ENCODE data around the gene TMEM242. TPM values are rescaled to one million over a fixed set of nuclear protein-coding genes. Genes with fewer than 3 reads are reported as not detected.

Gene TMEM242
- total RNA-seq = 10.3 TPM

GRCh38 chr6:157323255-157323965, at the start of gene TMEM242:
TMEM242 (minus strand) TSS chr6:157323519; CDS start chr6:157323499, 20 bp downstream.

Other genes starting within 250 kb of the TMEM242 start
- 21.7 TPM for gene ZDHHC14, start 57.7 kb upstream of the TMEM242 start, total RNA-seq

Data from metanephros (tissue), 1 donor.